ENCODE results near the gene CUBN.

Gene CUBN

DNA sequence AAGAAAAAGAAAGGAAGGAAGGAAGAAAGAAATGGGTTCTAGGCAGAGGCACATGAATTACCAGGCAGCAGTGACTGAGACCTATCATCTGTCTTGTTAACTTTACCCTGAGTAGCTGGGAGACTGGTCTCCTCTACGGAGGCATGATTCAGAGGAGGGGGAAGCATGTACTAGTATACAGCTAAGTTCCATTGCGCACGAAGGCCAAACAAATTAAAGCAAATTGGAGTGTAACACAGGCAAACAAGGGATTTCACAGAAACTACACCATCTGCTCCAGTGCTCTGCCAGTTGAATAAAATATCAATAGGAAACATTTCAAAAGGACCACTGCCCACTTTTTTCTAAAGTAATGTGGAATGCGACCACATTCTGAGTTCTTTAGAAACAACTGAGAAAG is 246.5 kb downstream of the CUBN start:
- TF ChIP-seq, protein P1, sequence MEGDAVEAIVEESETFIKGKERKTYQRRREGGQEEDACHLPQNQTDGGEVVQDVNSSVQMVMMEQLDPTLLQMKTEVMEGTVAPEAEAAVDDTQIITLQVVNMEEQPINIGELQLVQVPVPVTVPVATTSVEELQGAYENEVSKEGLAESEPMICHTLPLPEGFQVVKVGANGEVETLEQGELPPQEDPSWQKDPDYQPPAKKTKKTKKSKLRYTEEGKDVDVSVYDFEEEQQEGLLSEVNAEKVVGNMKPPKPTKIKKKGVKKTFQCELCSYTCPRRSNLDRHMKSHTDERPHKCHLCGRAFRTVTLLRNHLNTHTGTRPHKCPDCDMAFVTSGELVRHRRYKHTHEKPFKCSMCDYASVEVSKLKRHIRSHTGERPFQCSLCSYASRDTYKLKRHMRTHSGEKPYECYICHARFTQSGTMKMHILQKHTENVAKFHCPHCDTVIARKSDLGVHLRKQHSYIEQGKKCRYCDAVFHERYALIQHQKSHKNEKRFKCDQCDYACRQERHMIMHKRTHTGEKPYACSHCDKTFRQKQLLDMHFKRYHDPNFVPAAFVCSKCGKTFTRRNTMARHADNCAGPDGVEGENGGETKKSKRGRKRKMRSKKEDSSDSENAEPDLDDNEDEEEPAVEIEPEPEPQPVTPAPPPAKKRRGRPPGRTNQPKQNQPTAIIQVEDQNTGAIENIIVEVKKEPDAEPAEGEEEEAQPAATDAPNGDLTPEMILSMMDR (IDR thresholded peaks at IDR 0.05; ENCODE audit: low read depth, low read length): no peak
- no peak for DNase-seq (ENCODE audit: low read depth in 2 of 2)
- no peak overlapping the region for H3K4me3 ChIP-seq (replicated peaks in 1 of 2; ENCODE audit: low read depth in 2 of 2, low read length in 2 of 2)

DNA sequence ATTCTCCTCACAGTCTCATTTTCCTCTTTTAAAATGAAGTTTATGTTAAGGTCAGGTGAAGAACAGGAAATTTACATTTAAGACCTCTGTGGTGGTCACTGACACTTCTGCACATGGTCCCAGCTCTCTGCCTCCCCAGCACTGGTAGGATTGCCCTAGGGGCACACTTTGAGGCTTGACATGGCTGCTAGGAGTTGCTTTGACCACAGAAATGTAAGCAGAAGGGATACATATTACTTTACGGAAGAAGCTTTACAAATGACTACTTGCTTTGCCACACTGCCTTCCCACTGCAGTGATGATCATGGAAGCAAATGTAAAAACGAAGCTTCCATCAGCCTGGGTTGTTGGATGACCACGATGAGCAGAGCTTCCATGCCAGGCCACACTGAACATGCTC is 259.3 kb downstream of the CUBN start:
- H3K4me3 ChIP-seq (replicated peaks in 1 of 2; ENCODE audit: low read depth in 2 of 2, low read length in 2 of 2): no peak overlapping the region
- no peak for DNase-seq (ENCODE audit: low read depth in 2 of 2)
- TF ChIP-seq, protein P1 (IDR thresholded peaks at IDR 0.05; ENCODE audit: low read depth, low read length): no peak

DNA sequence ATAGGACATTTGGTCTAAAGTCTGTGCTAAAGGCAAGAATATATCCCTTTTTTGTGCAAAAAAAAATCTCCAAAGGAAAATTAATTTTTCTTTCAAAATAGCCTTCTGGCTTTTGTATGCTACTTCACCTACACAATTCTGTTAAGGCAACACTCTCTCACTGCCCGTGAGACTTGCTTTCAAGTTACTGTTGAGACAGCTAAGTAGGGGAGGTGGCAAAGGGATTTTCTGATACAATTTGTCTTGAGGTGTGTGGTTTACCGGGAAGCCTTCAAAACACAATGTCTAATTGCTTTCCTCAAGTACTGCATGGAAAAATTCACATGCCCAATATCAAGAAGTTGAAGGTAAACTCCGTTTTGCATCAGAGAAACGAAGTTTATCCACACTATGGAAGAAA is 261.6 kb downstream of the CUBN start:
- no peak for DNase-seq (ENCODE audit: low read depth in 2 of 2)
- TF ChIP-seq, protein P1 (IDR thresholded peaks at IDR 0.05; ENCODE audit: low read depth, low read length): no peak
- no peak overlapping the region for H3K4me3 ChIP-seq (replicated peaks in 1 of 2; ENCODE audit: low read depth in 2 of 2, low read length in 2 of 2)

DNA sequence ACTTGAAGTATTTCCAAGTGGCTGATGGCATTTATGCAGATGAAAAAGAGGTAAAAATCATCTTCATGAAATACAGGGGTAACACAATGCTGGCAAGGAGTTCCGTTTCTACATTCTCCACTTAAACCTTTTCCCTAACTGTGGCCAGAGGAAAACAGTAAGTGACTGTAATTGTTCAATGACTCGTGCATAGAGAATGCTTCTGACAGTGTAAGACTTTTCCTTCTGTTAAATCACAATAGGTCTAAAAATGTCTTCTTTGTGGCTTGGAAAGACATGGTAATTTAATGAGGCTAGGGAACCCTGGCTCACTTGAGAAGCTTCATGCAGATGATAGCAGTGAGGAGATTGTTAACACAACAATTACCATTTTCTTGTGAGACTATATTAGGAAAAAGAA is 262.1 kb downstream of the CUBN start:
- TF ChIP-seq, protein P1 (IDR thresholded peaks at IDR 0.05; ENCODE audit: low read depth, low read length): no peak
- no peak overlapping the region for H3K4me3 ChIP-seq (replicated peaks in 1 of 2; ENCODE audit: low read depth in 2 of 2, low read length in 2 of 2)
- peak; percentile 49 to 67 for DNase-seq (ENCODE audit: low read depth in 2 of 2)

DNA sequence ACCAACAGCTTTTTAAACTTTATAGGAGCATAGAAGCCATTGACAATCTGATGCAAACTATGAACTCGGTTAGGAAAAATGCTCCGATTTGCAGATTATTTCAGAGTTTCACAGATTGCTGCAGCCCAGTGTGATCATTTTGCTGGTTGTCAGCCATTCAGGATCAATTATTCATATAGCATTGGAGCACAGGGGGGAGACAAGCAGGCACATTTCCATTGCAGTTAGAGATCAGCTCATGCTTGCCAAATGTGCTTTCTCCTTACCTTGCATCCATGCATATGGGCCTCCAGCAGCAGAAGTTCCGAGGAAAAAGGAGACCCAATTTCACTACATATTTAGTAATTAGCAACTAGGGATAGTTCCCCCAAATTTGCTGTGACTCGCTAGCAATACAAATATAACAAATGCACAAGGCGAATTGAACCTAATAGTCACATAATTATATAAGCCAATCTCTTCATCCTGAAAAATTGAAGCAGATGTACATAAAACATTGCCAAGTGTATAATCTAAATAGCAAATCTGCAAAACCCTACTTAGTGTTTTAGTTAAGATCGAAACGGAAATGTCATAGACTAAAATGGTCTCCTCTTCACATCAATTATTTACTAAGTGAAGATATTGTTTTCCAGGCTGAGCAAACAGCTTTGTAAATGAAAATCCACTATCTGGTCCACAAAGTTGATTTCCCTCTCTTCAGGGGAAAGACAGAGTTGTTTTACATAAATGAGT is 262.9 kb downstream of the CUBN start:
- TF ChIP-seq, protein P1 (IDR thresholded peaks at IDR 0.05; ENCODE audit: low read depth, low read length): no peak
- H3K4me3 ChIP-seq (replicated peaks in 1 of 2; ENCODE audit: low read depth in 2 of 2, low read length in 2 of 2): no peak overlapping the region
- no peak for DNase-seq (ENCODE audit: low read depth in 2 of 2)

DNA sequence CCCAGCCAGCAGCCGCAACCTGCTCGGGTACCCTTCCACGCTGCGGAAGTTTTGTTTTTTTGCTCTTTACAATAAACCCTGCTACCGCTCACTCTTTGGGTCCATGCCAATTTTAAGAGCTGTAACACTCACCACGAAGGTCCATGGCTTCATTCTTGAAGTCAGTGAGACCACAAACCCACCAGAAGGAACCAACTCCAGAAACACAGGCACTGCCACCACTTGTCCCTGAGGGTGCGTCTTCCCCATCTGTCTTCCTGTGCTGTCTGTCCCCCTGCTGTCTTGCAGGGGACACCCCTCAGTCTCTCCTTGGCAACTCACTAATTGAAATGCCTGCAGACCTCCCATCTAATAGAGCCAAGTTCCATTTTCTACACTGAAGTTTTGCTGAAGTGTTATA is 263.8 kb downstream of the CUBN start:
- no peak overlapping the region for H3K4me3 ChIP-seq (replicated peaks in 1 of 2; ENCODE audit: low read depth in 2 of 2, low read length in 2 of 2)
- TF ChIP-seq, protein P1 (IDR thresholded peaks at IDR 0.05; ENCODE audit: low read depth, low read length): no peak
- no peak for DNase-seq (ENCODE audit: low read depth in 2 of 2)

DNA sequence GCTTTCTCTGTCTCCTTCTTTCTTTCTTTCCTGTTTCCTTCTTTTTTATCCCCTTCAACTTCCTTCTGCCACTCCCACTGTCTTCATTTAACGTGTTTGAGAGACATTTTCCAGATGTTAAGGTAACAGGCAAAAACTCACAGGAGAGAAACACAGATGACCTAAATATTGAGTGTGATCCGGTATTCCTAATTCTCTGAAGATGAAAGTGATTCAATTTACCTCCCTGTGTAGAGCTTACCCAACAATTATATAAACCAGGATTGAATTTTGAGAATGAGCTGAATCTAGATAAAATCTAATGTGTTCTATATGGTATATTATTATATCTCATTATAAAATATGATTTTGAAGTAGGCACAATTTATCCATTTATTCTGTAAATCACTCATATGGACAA is 265.8 kb downstream of the CUBN start:
- no peak overlapping the region for H3K4me3 ChIP-seq (replicated peaks in 1 of 2; ENCODE audit: low read depth in 2 of 2, low read length in 2 of 2)
- TF ChIP-seq, protein P1 (IDR thresholded peaks at IDR 0.05; ENCODE audit: low read depth, low read length): no peak
- DNase-seq (ENCODE audit: low read depth in 2 of 2): no peak
